A172 (cell line): ENCODE data around the gene PLPP2. TPM values are rescaled to one million over a fixed set of nuclear protein-coding genes. Genes with fewer than 3 reads are reported as not detected.

Experiments
- DNase-seq: peaks from one replicate; pipeline ENCODE4 v3.0.0-alpha.2; 2015; ENCODE audit warnings: low spot score
- total RNA-seq: library from RNA; depleted of rRNA; stranded (reverse); fragments of >200 nt; shearing (Covaris generic); gene quantifications from 2 replicates; pipeline ENCODE4 v1.2.3, GENCODE V29; 2014

PLPP2 gene
- total RNA-seq, 1 experiment from 2014 or later, result 203 TPM

DNA sequence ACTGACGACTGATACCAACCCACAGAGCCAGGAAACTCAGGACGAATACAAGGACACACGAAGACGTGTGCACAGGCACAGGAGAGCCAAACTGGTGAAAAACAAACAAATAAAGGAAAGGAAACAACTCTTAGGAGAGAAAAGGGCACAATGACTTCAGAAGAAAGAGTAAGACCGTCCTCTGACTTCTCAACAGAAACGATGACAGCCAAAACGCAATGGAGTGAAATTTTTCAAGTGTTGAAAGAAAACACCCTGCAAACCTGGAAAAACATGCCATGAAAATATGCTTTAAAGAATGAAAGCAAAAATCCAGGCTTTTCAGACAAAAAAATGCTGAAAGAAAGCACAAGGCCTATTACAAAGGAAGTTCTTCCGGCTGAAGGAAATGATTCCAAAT lies 24.6 kb upstream of the PLPP2 start:
- no peak for DNase-seq

DNA sequence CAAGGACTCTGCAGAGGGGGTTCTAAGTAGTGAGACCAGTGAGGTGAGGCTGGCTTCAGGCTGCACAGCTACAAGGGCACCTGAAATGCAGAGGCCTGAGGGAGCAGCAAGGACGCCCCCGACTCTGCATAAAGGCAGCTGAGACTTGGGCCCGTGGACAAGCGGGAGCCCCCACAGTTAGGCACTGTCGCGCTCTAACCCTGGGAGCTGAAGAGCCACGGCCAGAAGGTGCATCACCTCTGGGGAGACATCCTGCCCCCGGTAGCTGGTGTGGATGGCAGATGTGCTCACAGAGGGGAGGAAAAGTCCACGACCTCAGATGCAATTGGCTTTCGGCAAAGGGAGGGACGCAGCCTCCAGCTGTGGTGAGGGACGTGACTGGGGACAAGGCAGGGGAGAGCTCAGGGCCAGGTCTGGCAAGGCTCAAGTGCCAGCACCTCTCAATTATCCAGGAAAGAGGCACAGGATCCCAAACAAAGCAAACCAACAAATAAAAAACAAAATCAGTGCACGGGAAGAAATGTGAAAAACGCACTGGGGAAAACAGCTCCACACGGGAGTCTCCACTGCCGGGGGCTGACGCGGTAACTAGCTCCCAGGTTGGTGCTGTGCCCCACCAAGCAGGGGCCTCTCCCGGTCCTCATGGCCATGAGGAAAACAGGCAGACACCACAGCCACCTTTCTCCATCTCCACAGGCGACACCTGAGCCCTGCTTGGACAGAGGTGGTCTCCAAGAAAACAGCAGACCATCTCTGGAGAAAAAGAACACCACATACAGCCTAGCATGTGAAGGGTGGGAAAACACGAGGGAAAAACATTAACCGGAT lies 23.0 kb upstream of the PLPP2 start:
- DNase-seq, result no peak

DNA sequence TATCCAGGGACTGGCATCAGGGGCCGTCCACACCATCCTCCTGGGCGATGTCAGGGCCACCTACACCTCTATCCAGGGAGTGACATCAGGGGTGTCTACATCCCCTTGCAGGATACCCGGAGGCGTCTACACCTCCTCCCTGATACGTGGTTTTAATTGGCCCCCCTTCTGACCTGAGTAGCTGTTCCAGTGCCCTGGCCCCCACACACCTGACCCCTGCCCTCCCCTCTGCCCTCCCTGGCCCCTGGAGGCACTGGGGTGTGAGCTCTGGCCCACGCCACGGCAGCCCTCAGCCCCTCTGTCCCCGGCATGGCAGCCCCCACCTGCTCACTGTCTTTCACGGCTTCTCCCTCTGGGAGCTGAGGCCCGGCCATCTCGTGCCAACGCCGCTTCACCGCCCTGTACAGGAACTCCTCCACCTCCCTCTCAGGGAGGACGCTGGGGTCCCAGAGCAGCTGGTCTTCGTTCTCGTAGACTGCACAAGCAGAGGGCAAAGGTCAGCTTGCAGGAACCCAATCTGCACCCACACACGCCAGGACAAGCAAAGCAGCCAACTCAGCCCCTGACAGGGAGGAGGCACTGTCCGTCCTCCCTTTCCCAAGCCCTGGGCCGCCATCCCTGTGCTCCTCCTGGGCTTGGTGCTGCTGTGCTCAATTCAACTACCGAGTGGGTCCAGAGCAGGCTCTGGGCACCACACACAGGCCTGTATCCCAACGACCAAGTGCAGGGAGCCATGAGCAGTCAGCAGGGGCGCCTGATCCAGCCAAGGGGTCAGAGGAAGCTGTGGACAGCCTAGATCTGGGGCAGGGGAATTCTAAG lies 22.2 kb upstream of the PLPP2 start:
- no peak for DNase-seq

DNA sequence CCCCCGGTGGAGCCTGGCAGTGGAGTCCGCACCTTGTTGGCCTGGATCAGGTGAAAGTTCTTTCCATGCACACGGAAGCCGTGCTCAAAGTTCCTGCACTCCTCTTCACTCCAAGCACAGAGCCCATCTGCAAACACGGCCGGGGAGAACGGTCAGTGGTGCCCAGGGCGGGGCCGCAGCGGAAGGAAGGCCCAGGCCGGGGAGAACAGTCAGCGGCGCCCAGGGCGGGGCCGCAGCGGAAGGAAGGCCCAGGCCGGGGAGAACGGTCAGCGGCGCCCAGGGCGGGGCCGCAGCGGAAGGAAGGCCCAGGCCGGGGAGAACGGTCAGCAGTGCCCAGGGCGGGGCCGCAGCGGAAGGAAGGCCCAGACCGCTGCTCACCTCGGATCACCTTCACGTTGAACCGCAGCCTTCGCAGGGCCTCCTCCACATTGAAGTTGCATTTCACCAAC lies 20.6 kb upstream of the PLPP2 start:
- no peak for DNase-seq

DNA sequence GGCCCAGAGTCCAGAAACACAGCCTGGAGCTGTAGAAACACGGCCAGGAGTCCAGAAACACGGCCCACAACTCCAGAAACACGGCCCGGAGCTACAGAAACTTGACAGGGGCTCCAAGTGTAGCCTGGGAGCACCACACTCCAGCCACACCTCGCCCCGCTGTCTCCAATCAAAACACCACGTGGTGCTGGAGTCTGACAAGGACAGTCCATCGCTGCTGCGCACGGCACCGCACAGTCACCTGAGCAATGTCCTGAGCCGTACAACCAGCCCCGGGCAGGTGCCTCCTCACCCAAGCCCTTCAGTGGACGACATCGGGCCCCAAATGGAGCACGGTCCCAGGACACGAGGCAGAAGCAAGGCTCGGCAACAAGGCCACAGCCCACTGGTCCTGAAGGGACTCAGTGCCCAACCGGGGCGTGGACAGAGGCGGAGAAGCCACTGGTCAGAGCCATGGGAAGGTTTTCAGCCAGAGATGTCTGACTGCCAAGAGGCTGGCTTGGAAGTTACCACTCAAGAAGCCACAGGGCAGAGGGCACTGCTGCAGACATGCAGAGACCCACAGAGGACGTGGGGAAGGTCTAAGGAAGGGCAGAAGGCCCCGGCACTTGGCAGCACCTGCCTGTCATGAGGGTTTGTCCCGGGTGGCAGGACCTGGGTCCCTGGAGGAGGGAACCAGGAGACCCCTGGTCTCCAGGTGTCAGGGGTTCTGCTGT lies 19.7 kb upstream of the PLPP2 start:
- DNase-seq, result no peak

DNA sequence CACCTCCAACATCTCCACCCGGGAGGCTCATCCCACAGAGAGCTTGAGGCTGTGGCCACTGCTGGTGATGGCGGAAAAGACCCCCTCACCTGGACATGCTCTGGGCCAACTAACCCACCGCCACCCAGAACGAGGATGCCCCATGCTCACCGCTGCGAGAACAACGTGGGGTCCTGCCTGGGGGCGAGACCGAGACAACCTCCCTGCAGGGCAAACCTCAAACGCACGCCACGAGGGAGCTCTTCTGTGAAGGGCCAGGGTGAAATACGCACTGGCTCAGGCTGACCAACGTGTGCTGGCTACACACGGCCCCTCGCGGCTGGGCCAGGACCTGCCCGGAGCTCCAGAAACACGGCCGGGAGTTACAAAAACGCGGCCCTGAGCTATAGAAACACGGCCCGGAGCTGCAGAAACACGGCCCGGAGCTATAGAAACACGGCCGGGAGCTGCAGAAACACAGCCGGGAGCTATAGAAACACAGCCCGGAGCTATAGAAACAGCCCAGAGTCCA lies 19.0 kb upstream of the PLPP2 start:
- no peak for DNase-seq

DNA sequence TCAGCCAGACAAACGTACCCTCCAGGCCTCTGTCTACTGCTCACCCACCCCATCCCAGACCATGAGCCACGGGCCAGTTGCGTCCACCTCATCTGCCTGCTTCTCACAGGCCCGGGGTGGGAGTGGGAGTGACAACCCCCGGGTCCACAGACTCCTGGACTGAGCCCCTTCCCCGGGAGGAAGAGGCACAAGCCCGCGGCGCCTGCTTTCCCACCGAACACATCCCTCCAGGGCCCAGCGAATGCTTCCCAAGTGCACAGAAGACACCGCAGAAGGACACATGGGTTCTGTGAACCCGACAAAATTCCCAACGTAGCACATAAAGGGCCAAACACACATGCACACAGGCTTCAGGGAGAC lies 18.0 kb upstream of the PLPP2 start:
- no peak for DNase-seq

DNA sequence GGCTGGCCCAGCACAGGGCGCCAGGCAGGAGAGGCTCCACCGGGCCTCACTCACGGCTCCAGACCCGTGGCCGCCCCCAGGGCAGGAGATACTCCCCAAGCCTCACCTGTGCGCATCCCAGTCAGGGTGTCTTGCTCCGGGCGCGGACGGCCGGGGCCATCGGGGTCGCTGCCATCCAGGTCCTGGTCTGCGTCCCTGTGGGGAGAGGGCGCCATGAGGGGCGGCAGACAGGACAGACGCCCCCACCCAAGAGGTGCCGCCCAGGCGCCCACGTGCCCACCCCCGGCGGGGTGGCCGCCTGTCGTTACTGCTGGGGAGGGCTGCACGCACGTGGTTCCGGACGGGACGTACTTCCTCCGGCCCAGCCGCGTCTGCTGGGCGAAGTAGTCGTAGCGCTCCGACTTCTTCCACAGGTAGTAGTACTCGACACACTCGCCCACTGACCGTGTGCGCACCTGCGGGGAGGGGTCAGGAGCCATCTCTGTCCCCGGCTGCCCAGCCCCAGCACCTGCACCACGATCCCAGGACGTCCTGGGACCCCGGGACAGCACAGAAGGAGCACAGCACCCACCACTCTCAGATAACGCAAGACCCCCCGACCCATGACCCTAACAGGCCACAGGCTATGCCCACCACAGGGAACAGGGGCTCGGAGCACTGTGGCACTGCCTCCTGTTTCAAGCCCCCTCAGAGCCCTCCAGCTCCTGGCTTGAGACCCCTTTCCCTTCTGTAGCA lies 17.4 kb upstream of the PLPP2 start:
- no peak for DNase-seq

DNA sequence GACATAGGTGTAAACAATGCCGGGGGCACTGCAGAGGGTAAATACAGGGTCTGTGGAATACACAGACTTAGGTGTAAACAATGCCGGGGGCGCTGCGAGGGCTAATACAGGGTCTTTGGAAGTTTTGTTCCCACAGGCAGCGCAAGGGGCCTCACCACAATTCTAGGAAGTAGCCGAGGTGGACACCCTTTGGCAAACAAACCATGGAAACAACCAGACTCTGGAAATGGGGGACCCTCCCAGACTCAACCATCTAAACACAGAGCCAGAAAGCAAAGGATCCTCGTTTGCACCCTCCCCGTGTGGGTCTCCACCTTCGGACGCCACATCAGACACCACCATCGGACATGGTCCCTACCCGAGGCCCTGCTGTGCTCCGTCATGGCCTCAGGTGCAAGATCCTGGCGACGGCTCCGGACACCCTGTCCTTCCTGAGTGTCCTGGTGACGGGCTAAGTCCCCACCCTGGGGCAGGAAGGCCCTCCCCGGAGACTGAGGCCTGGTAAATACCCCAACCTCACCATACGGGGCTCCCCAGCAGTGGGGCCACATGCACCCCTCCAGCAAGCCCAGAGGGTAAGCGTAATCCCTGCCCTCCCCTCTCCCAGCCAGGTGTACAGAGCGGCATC lies 16.7 kb upstream of the PLPP2 start:
- DNase-seq, result no peak

DNA sequence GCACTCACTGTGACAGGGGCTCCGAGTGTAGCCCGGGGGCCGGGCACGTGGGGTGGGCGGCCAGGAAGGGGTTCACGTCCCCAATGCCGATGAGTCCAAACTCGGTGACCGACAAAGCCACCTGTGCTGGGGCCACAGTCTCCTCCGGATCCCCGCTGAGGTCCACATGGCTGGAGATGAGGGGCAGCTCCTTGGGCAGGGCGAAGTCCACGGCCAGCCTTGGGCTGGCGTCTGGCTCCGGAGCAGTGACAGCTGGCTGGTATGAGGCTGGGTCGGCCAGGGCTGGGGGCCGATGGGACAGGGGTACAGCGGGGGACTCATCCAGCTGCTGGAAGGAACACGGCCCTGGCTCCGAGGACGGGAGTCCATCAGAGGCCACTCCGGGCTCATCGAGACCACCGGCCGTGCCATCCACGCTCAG lies 15.9 kb upstream of the PLPP2 start:
- DNase-seq, result no peak

DNA sequence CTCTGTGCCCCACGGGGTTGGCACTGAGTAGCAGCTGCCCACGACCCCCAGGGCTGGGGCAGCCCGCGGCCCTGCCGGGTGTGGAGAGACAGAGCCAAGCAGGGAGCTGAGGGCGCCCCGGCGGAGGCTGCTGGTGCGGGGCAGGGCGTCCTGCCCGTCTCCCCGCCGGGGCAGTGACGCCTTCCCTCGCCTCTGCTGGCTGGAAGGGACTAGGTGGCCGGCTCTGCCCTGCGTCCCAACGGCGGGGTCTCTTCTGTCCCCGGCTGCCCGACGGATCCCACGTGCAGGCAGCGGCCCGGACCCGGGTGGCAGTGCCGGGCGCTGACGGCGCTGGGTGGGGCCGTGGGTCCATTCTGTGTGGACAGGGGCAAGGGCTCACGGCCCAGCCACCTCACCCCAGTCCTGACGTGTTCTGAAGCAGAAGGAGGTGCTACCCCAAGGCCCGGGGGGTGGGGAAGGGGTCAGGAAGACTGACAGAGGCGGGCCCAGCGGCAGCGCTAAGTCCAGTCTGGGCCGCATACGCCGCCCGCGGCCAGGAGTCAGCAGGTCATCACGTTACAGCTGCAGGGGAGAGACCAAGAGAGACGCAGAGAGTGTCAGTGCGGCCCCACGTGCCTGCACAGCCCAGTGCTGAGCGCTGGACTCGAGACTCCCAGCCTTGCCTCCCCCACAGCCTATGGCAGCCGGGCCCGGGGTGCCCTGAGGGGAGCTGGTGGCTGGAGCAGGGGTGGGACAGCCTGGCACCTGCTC lies 15.1 kb upstream of the PLPP2 start:
- no peak for DNase-seq

DNA sequence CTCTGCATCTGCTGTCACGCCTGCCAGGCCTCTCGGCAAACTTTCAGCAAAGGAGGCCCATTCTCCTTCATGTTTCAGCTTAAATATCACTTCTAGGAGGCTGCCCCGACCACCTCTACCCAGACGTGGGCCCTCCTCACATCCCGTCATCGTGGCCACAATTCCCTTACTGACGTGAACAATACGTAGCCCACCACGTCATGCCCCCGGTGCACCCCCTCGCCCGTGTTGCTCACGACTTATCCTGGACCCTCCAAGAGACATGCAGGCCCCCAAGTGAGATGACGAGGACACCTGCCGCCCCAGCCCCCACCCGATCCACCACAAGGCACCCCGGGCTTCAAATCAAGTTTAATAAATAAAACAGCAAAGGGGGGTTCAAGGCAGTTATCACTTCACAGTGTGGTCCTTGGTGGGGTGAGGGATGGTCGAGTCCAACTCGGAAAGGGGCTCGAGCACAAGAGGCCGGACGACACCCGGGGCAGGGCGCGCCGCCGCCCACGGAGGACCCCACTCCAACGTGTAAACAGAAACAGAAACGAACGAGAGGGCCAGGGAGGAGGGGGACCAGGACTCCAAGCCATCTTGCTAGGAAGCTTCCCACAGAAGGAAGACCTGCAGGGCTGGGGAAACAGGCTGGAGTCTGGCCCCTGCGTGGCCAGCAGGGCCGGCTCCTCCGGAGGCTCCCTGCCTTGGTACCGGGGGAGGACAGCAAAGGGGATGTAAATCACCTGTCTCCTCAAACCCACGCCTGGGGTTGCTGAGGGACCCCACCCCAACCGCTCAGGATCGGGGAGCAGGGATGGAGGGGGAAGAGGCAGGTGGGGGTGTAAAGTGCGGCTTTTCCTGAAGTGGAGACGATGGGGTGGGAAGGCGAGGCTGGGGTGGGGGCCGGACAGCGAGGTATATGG lies 14.3 kb upstream of the PLPP2 start:
- no peak for DNase-seq

DNA sequence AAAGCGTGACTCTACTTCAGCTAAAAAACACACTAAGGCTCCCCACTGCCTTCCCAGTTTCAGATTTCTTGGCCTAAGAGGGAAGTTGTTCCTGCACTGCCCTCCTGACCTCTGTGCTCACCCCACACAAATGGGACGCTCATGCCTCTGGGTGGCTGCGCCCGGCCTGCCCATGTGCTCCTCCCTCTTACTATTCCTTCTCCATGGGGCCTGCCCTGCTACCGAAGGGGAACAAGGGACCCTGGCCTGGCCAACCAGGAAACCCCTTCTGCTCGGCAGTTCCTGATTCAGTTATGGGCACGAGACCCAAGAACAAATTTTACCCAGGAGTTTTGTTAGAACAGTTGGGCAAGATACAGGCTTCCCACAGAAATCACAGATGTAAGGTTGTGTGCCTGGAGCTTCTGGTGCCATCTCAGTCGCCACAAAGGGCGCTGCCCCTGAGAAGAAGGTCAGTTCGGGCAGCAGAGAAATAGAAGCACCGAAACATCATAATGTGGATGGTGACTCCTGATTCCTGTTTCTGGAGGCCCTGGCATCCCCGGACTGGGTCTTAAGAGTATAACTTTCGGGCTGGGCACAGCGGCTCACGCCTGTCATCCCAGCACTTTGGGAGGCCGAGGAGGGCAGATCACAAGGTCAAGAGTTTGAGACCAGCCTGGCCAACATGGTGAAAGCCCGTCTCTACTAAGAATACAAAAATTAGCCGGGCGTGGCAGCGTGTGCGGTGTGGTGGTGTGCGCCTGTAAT lies 5.4 kb upstream of the PLPP2 start:
- DNase-seq, result no peak

DNA sequence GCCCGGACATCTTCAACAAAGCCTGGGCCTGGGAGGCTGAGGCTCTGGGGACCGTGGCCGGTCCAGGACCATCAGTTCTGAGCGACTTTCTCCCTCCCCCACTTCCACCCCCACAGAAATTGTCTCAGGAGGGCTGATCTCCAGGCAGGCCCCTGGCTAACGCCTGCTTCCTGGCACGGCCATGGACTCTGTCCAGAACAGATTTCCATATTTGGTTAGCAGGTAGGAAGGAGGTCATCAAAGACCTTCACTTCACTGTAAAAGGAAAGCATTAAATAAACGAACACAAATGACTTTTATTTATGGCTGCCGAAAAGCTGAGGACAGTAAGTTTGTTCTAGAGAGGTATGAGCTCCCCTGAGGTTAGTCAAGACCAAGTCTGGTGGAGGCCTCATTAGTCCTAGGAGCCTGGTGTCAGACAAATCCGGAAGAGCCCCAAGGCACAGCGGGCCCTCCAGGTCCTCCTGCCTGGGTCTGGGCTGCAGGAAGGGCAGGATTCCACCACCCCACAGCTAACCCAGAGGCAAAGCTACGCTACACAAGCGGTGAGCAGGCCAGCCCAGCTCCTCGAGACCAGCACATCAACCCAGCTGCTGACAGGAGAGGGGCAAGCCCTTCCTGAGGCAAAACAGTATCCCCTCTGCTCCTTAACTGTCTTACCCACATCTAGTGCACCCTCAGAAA lies 4.6 kb upstream of the PLPP2 start:
- DNase-seq, result no peak

DNA sequence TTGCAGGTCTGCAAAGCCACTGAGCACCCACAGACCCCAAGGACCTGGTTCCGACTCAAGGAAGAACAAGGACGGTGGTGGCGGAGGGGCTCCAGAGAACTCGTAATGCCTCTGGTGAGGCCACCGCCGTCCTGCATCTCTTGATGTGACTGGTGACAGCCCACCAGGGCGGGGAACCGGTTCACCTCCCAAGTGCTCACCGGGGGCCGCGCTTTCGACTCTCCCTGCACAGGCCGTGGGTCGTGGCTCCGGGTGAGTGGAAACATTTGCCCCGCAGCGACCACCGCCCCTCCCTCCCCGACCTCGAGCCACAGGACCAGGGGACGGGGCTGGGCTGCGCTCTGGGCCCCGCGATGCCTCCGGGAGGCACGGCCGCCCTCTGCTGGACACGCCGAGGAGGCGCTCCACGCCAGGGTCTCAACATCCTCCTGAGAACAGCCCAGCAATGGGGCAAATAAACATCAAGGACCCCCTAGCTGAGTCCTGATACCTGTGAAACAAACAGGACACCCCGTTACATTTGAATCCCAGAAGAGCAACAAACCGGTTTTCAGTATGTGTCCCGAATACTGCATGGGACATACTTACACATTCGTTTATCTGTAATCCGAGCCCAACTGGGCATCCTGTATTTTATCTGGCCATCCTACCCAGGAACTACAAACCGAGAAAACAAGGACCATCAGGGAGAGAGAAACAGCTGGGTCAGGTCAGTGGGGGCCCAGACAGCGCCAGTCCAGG lies 3.9 kb upstream of the PLPP2 start:
- DNase-seq, result no peak

DNA sequence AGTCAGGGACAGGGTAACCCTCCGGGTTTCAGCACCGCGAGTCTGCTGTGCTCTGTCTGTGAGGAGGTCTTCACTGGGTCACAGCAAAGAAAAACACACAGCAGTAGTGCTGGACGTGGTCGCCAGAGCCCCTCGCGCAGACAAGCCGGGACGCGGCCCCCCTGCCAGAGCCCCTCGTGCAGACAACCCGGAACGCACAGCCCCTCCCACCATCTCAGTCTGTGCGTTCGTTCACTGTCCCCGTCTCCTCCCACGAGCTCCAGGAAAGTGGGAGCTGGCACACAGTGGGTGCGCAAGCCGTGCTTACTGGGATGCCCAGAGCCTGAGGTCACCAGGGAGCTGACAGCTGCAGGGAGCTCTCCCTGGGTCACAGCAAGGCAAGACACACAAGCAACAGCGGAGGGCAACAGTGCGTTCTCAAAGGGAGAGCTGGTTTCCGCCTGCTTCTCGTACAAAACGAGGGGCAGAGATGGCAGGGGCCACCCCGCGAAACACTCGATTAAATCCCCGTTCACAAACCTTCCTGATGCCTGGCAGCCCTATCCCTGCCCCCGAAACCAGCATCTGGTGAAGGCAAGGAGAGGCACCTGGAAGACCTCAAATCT lies 3.2 kb upstream of the PLPP2 start:
- DNase-seq, result no peak
